IgD-negative memory B cell (primary cell): ENCODE measurements around the gene RARG. TPM values are rescaled to one million over a fixed set of nuclear protein-coding genes. Genes with fewer than 3 reads are reported as not detected.

ENCODE experiments used
- H3K27ac Mint-ChIP-seq, 3 donors: one replicate each; pipeline ENCODE4 v1.8.0; 2020 to 2022; ENCODE audit warnings: mild to moderate bottlenecking in 3 of 3, mixed read lengths in 3 of 3, moderate library complexity in 1 of 3
- H3K27me3 Mint-ChIP-seq: one replicate; pipeline ENCODE4 v1.8.0; 2021; ENCODE audit warnings: mixed read lengths
- H3K36me3 Mint-ChIP-seq: one replicate; pipeline ENCODE4 v1.8.0; 2020; ENCODE audit warnings: mild to moderate bottlenecking, mixed read lengths
- H3K4me1 Mint-ChIP-seq, 3 donors: one replicate each; pipeline ENCODE4 v1.8.0; 2020 to 2022; ENCODE audit warnings: mixed read lengths in 3 of 3, mild to moderate bottlenecking in 1 of 3
- H3K4me3 Mint-ChIP-seq, 4 donors: one replicate each; pipeline ENCODE4 v1.8.0; 2020 to 2022; ENCODE audit warnings: mild to moderate bottlenecking in 4 of 4, mixed read lengths in 4 of 4, moderate library complexity in 3 of 4
- H3K9me3 Mint-ChIP-seq, 3 donors: one replicate each; pipeline ENCODE4 v1.8.0; 2020 to 2021; ENCODE audit warnings: mixed read lengths in 3 of 3, mild to moderate bottlenecking in 1 of 3
- polyA plus RNA-seq: library from polyadenylated mRNA; unstranded; fragments of 300-500 nt; fragmentation: Illumina TruSeq; gene quantifications from one replicate; pipeline ENCODE4 v1.2.3, GENCODE V29; 2021

Gene RARG
- polyA plus RNA-seq, 1 donor from 2014 or later, result 4.8 TPM

DNA sequence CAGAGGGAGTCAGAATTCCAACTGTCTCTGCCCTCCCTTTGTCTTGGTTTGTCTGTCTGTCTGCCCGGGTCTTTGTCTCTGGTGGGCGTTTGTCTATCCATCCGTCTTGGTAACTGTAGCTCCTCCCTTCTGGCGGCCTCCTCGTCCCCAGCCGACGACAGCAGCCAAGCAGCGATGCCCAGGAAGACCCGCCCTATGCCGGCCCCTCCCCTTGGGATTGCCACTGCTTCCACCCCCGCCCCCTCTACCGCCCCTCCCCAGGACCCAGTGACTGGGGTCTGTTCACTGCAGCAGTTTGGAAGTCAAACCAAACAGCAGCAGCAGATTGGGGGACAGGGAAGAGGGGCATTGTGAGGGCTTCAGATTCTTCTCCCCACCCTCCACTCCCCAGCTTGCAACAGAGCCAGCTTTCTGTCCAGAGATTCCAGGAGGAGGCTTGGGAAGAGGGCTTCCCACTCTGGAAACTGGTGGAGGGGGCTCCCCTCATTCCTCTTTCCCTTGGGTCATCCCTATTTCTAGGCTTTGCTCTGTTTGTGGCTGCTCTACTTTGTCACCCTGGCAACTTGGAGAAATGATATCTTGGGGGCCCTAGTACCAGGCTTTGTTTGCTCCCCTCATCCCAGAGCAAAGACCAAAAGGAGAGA, 2.4 kb upstream of the RARG start:
- no peak overlapping the region for H3K27ac Mint-ChIP-seq
- H3K27me3 Mint-ChIP-seq, result peaks cover 15% of the 10 kb centered on the region
- H3K4me3 Mint-ChIP-seq, result peak overlapping the region in 1 of 4 donors; percentile 73
- H3K9me3 Mint-ChIP-seq, result no peaks in the 10 kb centered on the region
- no peaks in the 10 kb centered on the region for H3K36me3 Mint-ChIP-seq
- H3K4me1 Mint-ChIP-seq, result peaks cover 22 to 36% (median 34%) of the 10 kb centered on the region in 3 donors

DNA sequence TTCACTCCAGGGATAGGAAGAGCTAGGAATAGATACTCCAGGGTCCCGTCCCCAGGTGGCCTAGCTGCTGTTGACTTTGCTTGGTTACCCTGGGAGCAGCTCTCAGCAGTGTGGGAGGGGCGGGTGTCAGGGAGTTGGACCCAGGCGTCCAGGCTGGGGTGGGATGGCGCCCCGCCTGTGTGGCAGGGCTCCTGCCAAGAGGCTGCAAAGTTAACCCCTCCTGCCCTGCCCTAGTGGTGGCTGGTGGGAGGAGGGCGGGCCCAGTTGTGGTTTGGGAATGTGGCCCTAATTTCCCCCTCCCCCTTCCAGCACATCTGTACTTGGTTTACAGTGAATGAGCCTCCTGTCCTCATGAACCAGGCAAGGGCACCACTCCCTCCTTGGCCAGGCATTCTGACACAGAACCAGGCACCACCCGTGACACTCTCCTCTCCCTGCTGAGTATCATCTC, 1.7 kb upstream of the RARG start:
- no peaks in the 10 kb centered on the region for H3K36me3 Mint-ChIP-seq
- H3K27ac Mint-ChIP-seq, result no peak overlapping the region
- H3K9me3 Mint-ChIP-seq, result no peaks in the 10 kb centered on the region
- peak overlapping the region in 2 of 4 donors; percentile 52 to 73 for H3K4me3 Mint-ChIP-seq
- peaks cover 22 to 36% (median 34%) of the 10 kb centered on the region in 3 donors for H3K4me1 Mint-ChIP-seq
- H3K27me3 Mint-ChIP-seq, result peaks cover 15% of the 10 kb centered on the region

DNA sequence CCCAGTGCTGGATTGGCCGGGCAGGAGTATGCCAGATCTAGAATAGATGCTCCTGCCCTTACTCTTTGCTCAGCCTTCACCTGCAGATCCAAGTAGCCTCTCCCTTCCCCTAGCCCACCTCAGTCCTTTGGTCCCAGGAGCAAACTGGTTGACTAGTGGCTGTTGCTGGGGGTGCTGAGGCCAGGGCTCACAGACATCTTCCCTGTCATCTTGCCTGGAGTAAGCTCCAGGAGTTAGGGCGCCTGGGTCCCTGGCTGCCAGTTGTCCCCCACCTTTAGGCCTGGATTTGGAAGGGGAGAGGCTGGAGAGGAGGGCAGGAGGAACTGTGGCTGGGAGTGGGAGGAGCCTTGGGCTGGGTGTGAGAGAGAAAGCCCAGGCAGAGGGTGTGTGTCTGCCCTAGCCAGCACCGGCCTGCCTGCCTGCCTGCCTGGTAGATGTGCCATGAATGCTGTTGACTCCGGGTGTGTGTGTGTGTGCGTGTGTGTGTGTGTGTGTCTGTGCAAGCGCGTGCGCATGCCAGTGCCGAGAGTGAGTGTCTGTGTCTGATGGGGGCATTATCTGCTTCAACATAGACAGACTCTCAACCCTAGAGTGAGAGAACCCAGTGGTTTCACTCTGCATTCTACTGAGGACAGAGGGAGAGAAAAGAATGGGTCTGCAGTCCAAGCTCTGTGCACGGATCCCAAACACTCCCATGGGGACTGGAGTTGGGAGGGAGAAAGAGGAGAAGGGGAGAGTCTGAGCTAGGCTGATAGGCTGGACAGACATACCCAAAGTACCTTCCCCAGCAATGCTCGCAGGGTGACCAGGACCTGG, 845 bp upstream of the RARG start:
- H3K4me3 Mint-ChIP-seq, result peak overlapping the region; percentile 70 to 97 (median 88)
- H3K27ac Mint-ChIP-seq, result peak overlapping the region in 2 of 3 donors; percentile 9
- H3K4me1 Mint-ChIP-seq, result peaks cover 22 to 36% (median 34%) of the 10 kb centered on the region in 3 donors
- H3K36me3 Mint-ChIP-seq, result no peaks in the 10 kb centered on the region
- peaks cover 15% of the 10 kb centered on the region for H3K27me3 Mint-ChIP-seq
- H3K9me3 Mint-ChIP-seq, result no peaks in the 10 kb centered on the region

DNA sequence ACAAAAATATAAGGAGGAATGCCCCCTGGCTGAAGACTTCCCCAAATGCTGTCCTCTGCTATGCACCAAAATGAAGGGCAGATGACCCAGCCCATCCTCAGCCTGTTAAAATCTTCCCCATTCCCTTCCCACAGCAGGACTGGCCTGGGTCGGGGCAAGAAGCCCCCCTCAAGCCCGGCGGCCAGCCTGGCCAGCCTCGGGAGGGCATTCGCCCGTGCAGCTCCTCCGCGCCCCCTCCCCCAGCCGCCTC, 413 bp downstream of the RARG start:
- H3K27ac Mint-ChIP-seq, result no peak overlapping the region
- no peaks in the 10 kb centered on the region for H3K36me3 Mint-ChIP-seq
- no peaks in the 10 kb centered on the region for H3K9me3 Mint-ChIP-seq
- peak overlapping the region; percentile 23 to 68 (median 66) for H3K4me3 Mint-ChIP-seq
- H3K27me3 Mint-ChIP-seq, result peaks cover 15% of the 10 kb centered on the region
- H3K4me1 Mint-ChIP-seq, result peaks cover 16 to 27% (median 25%) of the 10 kb centered on the region in 3 donors

DNA sequence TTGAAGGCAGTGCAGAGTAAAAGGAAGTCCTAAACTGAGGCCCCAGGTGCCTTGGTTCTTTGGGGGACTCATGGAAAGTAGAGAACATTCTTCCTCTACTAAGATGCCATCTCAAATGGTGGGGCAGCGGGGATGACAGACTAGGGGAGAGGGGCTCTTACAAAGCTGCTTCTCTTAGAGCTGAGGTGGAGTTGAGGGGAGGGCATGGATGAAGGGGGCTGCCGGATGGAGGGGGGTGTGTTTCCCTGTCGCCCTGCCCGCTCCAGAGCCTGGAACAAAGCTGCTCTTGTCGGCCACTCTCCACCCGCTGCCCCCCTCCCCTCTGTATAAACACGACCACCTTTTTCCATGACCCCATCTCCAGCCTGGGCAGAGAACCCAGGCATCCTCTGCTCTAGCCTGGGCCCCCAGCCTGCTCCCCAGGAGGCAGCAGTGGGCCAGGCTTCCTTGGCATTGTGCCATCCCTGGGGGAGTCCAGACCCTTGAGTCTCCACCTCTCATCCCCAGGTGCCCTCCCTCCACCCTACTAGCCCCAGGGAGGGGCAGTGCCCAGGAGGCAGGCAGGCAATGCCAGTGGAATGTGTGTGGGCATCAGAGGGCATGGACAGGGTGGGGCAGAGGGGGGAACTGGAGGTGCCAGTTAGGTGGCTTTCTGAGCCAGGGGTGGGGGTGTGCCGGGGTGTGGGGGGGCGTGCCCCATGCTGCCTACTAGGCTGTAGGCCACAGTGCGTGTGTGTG, 1.7 kb downstream of the RARG start:
- Mint-ChIP-seq H3K36me3 (no peaks in the 10 kb centered on the region), H3K4me1 (peaks cover 12 to 14% (median 13%) of the 10 kb centered on the region in 3 donors), H3K4me3 (peak overlapping the region; percentile 57 to 86 (median 63)), H3K27ac (no peak overlapping the region), H3K9me3 (no peaks in the 10 kb centered on the region), H3K27me3 (peaks cover 13% of the 10 kb centered on the region)

DNA sequence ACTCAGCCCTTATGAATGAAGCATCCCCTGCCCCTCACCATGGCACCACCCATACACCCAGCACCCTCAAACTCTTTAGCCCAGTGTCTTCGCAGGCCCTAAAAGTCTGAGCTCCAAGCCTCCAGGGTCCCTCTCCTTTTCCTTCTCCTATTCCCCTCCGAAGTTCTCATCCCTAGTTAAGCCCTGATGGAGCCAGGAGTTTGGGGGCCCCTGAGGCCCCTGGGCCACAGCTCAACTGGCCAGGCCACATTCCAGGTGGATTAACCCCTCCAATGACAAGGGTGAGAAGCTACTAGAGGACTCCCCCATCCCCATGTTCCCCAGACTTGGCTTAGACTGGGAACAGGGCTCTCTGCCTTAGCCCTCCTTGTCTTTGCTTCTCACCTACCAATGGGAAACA, 2.6 kb downstream of the RARG start:
- H3K27me3 Mint-ChIP-seq, result peaks cover 10% of the 10 kb centered on the region
- H3K36me3 Mint-ChIP-seq, result no peaks in the 10 kb centered on the region
- H3K4me3 Mint-ChIP-seq, result peak overlapping the region in 1 of 4 donors; percentile 60
- H3K4me1 Mint-ChIP-seq, result peaks cover 12 to 16% (median 12%) of the 10 kb centered on the region in 3 donors
- no peaks in the 10 kb centered on the region for H3K9me3 Mint-ChIP-seq
- no peak overlapping the region for H3K27ac Mint-ChIP-seq

DNA sequence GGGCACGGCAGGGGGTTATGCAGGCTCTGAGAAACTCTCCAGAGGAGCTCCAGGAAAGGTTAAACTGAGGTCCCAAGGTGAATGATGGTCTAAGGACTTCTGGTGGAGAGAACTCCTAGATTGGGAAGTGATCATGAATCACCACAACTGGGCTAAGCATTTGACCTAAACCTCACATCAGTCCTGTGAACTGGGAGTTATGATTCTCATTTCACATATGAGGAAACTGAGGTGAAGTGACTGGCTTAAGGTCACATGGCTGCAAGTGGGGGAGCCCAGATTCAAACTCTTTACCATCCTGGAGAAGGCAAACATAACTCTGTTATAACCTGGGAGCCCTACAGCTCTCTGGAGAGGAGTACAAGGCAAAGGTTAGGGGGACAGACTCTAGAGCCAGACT, 4.2 kb downstream of the RARG start:
- Mint-ChIP-seq H3K4me3 (no peak overlapping the region), H3K9me3 (no peaks in the 10 kb centered on the region), H3K36me3 (no peaks in the 10 kb centered on the region), H3K27me3 (peaks cover 2% of the 10 kb centered on the region), H3K27ac (no peak overlapping the region), H3K4me1 (peaks cover 4 to 17% (median 8%) of the 10 kb centered on the region in 3 donors)

DNA sequence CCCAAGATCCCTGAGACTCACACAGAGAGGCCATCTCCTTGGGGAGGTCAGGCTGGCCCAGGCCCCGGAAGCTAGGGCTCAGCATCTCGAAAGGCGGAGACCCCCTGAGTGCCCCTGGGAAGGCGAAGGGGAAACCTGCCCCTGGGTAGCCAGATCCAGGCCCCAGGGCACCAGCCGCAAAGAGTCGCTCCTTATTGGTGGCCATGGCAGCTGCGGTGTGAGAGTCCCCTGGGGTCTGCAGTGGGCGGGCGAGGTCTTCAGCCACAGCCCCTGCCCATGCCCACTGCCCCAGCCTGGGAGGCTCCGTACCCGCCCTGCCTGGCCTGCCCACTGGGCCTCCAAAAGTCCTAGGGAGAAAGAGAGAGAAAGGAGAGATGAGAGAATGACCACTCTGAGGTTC, 4.7 kb downstream of the RARG start:
- H3K4me3 Mint-ChIP-seq, result no peak overlapping the region
- no peaks in the 10 kb centered on the region for H3K9me3 Mint-ChIP-seq
- no peaks in the 10 kb centered on the region for H3K27me3 Mint-ChIP-seq
- H3K36me3 Mint-ChIP-seq, result no peaks in the 10 kb centered on the region
- peaks cover 0 to 13% (median 5%) of the 10 kb centered on the region in 3 donors for H3K4me1 Mint-ChIP-seq
- no peak overlapping the region for H3K27ac Mint-ChIP-seq

DNA sequence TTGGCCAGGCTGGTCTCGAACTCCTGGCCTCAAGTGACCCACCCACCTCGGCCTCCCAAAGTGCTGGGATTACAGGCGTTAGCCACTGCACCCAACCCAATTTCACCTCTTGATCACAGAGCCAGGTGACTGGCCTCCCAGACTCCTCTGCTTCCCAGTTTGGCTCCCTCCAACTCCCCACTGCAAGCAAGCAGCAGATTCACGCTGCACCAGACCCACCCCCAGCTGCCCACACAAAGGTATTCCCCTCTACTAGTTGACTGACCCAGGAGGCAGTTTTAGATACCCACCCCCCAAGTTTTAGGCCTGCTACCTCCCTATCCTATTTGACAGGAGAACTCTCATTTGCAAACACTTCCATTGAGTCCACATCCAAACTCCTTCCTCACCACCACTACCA, 5.2 kb downstream of the RARG start:
- H3K4me1 Mint-ChIP-seq, result peaks cover 4 to 12% (median 9%) of the 10 kb centered on the region in 3 donors
- H3K4me3 Mint-ChIP-seq, result peak overlapping the region in 1 of 4 donors; percentile 25
- no peaks in the 10 kb centered on the region for H3K27me3 Mint-ChIP-seq
- H3K27ac Mint-ChIP-seq, result peak overlapping the region in 1 of 3 donors; percentile 81
- no peaks in the 10 kb centered on the region for H3K9me3 Mint-ChIP-seq
- H3K36me3 Mint-ChIP-seq, result no peaks in the 10 kb centered on the region

DNA sequence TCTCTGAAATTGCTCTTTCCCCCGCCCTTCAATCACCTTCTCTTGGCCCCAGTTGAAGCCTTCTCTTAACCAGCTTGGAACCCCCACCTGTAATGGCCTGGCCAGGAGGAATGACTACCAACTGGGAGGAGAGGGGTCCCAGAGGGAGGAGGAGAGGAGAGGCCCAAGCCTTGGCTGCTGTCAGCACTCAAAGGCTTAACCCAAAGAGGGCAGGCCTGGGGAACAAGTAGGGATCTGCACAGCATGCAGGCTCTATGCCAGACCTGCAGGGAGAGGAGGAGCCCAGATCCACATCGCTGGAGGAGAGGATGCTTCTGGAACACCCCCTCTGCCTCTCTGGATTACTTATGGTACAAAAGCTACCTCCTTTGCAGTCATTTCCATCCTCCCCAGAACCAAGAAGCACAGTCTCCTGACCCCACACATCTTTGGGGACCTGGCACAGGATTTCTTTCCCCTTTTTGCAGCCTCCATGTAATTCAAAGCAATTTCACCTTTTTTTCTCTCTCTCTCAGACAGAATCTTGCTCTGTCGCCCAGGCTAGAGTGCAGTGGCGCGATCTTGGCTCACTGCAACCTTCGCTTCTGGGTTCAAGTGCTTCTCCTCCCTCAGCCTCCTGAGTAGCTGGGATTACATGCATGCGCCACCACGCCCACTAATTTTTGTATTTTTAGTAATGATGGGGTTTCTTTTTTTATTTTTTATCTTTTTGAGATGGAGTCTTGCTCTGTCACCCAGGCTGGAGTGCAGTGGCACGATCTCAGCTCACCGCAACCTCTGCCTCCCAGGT, 6.2 kb downstream of the RARG start:
- no peaks in the 10 kb centered on the region for H3K27me3 Mint-ChIP-seq
- H3K4me1 Mint-ChIP-seq, result peaks cover 4 to 14% (median 9%) of the 10 kb centered on the region in 3 donors
- no peaks in the 10 kb centered on the region for H3K9me3 Mint-ChIP-seq
- H3K27ac Mint-ChIP-seq, result peak overlapping the region in 2 of 3 donors; percentile 84 to 94
- no peaks in the 10 kb centered on the region for H3K36me3 Mint-ChIP-seq
- H3K4me3 Mint-ChIP-seq, result peak overlapping the region in 1 of 4 donors; percentile 74

DNA sequence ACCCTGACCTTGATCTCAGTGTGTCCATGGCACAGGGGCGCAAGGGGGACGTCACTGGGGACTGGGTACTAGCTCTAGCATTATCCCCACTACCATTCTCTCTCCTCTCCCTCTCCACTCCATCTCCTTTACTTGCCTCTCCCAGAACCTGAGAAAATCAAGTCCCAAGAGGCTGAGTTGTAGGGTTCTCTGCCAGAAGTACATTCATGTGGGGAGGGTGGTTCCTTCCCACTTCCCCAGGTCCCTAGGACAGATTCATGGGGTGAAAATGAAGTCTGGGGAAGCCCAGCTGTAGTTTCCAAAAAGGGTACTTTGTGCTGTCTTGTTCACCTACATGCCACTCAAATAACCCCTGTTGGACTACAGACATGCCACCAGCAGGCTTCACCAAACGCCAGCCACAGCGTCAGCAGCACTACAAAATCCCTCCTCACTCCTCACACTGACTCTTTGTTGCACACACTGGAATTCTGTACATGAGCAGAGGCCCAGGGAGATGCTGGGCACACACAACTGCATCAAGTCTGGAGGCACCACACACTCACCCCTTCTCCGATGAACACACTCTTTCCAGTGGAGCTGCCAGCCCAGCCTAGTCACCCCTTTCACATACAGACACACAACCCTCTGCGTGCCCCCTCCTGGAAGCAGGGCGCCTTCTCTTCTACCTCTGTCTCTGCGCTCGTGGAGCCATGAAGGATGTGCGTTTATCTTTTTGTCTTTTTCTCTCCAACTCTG, 6.9 kb downstream of the RARG start:
- H3K4me3 Mint-ChIP-seq, result peak overlapping the region; percentile 30 to 81 (median 72)
- H3K27me3 Mint-ChIP-seq, result no peaks in the 10 kb centered on the region
- H3K27ac Mint-ChIP-seq, result peak overlapping the region in 1 of 3 donors; percentile 84
- H3K9me3 Mint-ChIP-seq, result no peaks in the 10 kb centered on the region
- no peaks in the 10 kb centered on the region for H3K36me3 Mint-ChIP-seq
- peaks cover 4 to 16% (median 11%) of the 10 kb centered on the region in 3 donors for H3K4me1 Mint-ChIP-seq

DNA sequence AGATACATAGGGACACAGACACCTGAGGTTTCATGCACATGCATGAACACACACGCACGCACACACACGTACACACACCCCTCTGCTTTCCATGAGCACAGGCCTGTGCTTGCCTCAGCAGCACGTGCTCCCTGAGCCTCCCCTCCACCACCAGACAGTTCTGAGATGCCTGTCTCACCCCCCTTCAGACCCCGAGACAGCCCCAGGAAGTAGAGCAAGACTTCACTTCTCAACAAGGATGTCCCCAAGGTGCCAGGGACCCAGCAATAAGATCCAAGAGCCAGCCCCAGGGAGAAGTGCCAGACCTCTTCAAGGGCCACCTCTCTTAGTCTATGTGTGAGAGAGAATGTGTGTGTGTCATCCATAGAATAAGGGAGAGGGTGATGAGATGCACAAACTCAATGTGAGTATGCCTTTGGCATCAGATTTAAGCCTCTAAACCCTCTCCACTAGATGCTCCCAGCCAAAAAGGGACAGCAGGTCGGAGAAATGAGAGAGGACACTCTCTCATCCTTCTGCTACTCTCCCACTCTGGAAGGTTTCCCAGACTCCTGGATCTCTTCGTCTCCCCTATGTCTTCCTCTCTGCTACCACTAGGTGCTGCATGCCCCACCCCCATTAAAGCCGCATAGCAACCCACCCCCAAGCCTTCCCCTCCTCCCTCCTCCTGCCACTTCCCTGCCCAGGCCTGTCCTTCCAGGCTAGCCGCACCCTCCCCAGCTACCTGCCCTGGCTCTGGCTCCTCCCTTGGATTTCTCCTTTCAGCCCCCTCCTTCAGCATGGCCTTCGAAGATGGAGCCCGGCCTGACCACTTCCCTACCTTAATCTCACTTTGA, 7.7 kb downstream of the RARG start:
- Mint-ChIP-seq H3K4me3 (peak overlapping the region in 3 of 4 donors; percentile 30 to 81 (median 76)), H3K36me3 (no peaks in the 10 kb centered on the region), H3K9me3 (no peaks in the 10 kb centered on the region), H3K27me3 (no peaks in the 10 kb centered on the region), H3K4me1 (peaks cover 9 to 17% (median 15%) of the 10 kb centered on the region in 3 donors), H3K27ac (peak overlapping the region in 2 of 3 donors; percentile 59 to 95)

DNA sequence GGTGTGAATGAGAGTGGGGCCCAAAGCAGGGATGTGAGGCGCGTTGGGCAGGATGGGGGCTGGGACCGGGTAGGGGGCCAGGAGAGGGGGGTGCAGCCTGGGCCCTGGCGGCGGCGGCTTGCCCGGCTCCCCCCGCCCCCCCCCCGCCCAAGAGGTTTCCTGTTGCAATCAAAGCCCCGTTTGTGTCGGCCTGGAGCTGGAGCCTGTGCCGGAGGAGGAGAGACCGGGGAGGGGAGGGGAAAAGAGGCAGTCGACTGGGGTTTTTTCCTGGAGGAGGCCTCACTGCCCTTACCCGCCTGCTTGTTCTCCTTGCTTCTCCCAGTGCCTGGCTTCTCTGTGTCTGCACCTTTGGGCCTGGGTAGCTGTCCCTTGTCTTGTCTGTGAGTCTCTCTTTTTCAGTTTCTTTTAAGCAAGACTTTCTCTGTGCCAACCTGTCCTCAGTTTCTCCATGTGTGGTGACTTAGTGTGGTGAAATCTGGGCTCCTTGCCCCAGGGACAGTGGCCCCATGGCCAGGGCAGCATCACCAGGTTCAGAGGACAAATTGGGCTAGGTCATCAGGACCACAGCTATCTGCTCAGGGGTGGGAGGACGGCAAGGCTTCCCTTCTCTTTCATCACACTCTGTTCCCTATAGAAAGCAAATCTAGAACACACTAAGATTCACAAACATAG, 8.5 kb downstream of the RARG start:
- Mint-ChIP-seq H3K36me3 (no peaks in the 10 kb centered on the region), H3K27me3 (no peaks in the 10 kb centered on the region), H3K4me1 (peaks cover 13 to 20% (median 20%) of the 10 kb centered on the region in 3 donors), H3K4me3 (peak overlapping the region; percentile 8 to 82 (median 72)), H3K9me3 (no peaks in the 10 kb centered on the region), H3K27ac (peak overlapping the region in 2 of 3 donors; percentile 59 to 95)
